OCI-LY1 (cell line): Measurements from ENCODE around the gene ABCC9.

Experiments used
- EZH2 ChIP-seq: fragments of 200-600 bp; sonication (generic), shearing (Covaris generic); IDR thresholded peaks from 2 replicates; pipeline ENCODE4 v1.8.0; 2017; ENCODE audit warnings: borderline replicate concordance, mixed run types, mild to moderate bottlenecking, antibody characterized with exemption, low read length, moderate library complexity, mixed read lengths
- TF ChIP-seq, protein P1 (sequence below): fragments of 200-600 bp; sonication (generic), shearing (Covaris generic); IDR thresholded peaks from 2 replicates; pipeline ENCODE4 v1.5.1; 2017; ENCODE audit warnings: mild to moderate bottlenecking, antibody characterized with exemption, low read length, moderate library complexity, mixed read lengths

DNA sequence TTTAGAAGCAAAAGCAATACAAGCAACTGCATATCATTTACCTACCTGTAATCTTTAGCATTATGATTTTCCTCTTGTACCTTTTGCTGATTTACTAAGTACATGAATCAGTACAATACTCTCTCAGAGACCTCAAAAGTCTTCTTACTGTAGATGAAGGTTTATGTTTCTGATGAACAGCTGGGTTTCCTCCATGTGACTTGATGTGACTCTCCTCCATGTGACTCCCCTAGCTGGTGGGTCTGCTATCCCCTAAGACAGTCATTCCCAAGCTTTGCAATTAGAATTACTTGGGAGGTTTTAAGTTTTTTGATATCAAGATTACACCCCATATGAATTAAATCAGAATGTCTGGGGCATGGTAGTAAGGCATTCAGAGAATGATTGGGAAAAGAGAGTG lies 32.0 kb upstream of the ABCC9 start:
- TF ChIP-seq, protein P1, sequence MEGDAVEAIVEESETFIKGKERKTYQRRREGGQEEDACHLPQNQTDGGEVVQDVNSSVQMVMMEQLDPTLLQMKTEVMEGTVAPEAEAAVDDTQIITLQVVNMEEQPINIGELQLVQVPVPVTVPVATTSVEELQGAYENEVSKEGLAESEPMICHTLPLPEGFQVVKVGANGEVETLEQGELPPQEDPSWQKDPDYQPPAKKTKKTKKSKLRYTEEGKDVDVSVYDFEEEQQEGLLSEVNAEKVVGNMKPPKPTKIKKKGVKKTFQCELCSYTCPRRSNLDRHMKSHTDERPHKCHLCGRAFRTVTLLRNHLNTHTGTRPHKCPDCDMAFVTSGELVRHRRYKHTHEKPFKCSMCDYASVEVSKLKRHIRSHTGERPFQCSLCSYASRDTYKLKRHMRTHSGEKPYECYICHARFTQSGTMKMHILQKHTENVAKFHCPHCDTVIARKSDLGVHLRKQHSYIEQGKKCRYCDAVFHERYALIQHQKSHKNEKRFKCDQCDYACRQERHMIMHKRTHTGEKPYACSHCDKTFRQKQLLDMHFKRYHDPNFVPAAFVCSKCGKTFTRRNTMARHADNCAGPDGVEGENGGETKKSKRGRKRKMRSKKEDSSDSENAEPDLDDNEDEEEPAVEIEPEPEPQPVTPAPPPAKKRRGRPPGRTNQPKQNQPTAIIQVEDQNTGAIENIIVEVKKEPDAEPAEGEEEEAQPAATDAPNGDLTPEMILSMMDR, result no peak
- no peak for TF ChIP-seq EZH2
